H1 (cell line): ENCODE measurements around the gene FCHO1. TPM values are rescaled to one million over a fixed set of nuclear protein-coding genes. Genes with fewer than 3 reads are reported as not detected.

ENCODE experiments used
- CBX8 ChIP-seq: fragments of 300-800, 300-1000 bp; sonication (generic); IDR thresholded peaks from 2 replicates; pipeline ENCODE4 v1.7.1; 2016; ENCODE audit warnings: low read depth, low read length, borderline replicate concordance
- PHF8 ChIP-seq: fragments of 200-600 bp; sonication (generic); conservative IDR thresholded peaks from 2 replicates; pipeline ENCODE4 v1.7.1; 2012; ENCODE audit warnings: low read depth, mild to moderate bottlenecking, inconsistent platforms, low read length, moderate library complexity
- RNF2 ChIP-seq: fragments of 200-900, 300-1000 bp; sonication (generic); IDR thresholded peaks from 2 replicates; pipeline ENCODE4 v1.7.1; 2016; ENCODE audit warnings: borderline replicate concordance, low read depth, mild to moderate bottlenecking, antibody characterized with exemption, low read length; ENCODE audit not compliant: poor library complexity, severe bottlenecking; ENCODE audit errors: missing control alignments
- polyA plus RNA-seq, 7 experiments: library from polyadenylated mRNA; depleted of rRNA in 3 of 7; stranded (reverse) in 5 of 7; unstranded in 2 of 7; fragments of >200 nt in 5 of 7; fragments of 200-250 nt in 2 of 7; gene quantifications; 1 replicate in 5 of 7; 2 replicates in 1 of 7; 4 replicates in 1 of 7; pipeline versions ENCODE4 v1.2.1 to v1.2.3, GENCODE V29; 2011 to 2013; ENCODE audit warnings: missing spikeins in 2 of 7, mixed read lengths in 2 of 7
- total RNA-seq: library from RNA; stranded (reverse); fragmentation: NEBNext Ultra II Directional; extraction: Animal tissue kit (Norgen Biotek cat#: 25700); gene quantifications from 2 replicates; pipeline ENCODE4 v1.2.1, GENCODE V29; 2021

Gene FCHO1
- total and polyA plus RNA-seq, 2 of the 8 experiments (the other 6 are each of a cell fraction or from before 2014, with no cell fraction given), result 13.0 to 25.9 TPM

DNA sequence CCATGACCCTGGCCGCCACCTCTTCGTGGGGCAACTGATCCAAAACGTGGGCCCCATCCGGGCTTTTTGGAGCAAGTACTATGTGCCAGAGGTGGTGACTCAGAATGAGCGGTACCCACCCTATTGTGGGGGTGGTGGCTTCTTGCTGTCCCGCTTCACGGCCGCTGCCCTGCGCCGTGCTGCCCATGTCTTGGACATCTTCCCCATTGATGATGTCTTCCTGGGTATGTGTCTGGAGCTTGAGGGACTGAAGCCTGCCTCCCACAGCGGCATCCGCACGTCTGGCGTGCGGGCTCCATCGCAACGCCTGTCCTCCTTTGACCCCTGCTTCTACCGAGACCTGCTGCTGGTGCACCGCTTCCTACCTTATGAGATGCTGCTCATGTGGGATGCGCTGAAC is 60.4 kb downstream of the FCHO1 start (continued):
- TF ChIP-seq CBX8 (no peak), PHF8 (no peak), RNF2 (no peak)
